HepG2 (cell line): ENCODE results near the gene PRRT2. TPM values are rescaled to one million over a fixed set of nuclear protein-coding genes. Genes with fewer than 3 reads are reported as not detected.
A peak's percentile ranks its signal among the peaks of the same experiment; 100 is the strongest.

Experiments
- IKZF4 ChIP-seq: sonication (generic); formaldehyde crosslinking; IDR thresholded peaks from 2 replicates; pipeline ENCODE4 v1.5.1; 2020; ENCODE audit warnings: borderline replicate concordance, mild to moderate bottlenecking, low read depth, missing genetic modification reagents; ENCODE audit errors: not compliant biosample characterization
- ZC3H4 ChIP-seq: sonication (generic); formaldehyde crosslinking; IDR thresholded peaks from 2 replicates; pipeline ENCODE4 v1.4.0; 2020; ENCODE audit warnings: missing genetic modification reagents, borderline replicate concordance
- polyA plus RNA-seq, 8 experiments: library from polyadenylated mRNA; depleted of rRNA in 3 of 8; stranded (reverse) in 7 of 8; unstranded in 1 of 8; fragments of >200 nt; fragmentation: Illumina TruSeq in 4 of 8; extraction: Trizol in 4 of 8; gene quantifications; 2 replicates each; pipeline versions ENCODE4 v1.2.1 to v1.2.3, GENCODE V29; 2011 to 2016; ENCODE audit warnings: low read depth in 4 of 8, missing spikeins in 1 of 8, mixed read lengths in 1 of 8; ENCODE audit not compliant: insufficient read depth in 1 of 8
- total RNA-seq, 5 experiments: library from RNA; depleted of rRNA; stranded (reverse); fragments of >200 nt; fragmentation: Illumina TruSeq; extraction: Trizol; gene quantifications; 2 replicates each; pipeline ENCODE4 v1.2.3, GENCODE V29; 2016; ENCODE audit warnings: low read depth in 1 of 5
- TF ChIP-seq, protein P1 (sequence below), 2 experiments: sonication (generic) in 1 of 2; formaldehyde crosslinking in 1 of 2; IDR thresholded peaks; 2 replicates each; pipeline versions ENCODE4 v1.6.1 to v1.9.0; 2014 to 2022; ENCODE audit warnings: antibody characterized with exemption in 1 of 2, borderline replicate concordance in 1 of 2, inconsistent platforms in 1 of 2, low read depth in 1 of 2, missing genetic modification reagents in 1 of 2
- TF ChIP-seq, protein P2 (sequence below): sonication (generic); formaldehyde crosslinking; IDR thresholded peaks from 2 replicates; pipeline ENCODE4 v1.5.0; 2020; ENCODE audit warnings: mild to moderate bottlenecking, missing genetic modification reagents, borderline replicate concordance
- TF ChIP-seq, protein P3 (sequence below): sonication (generic); formaldehyde crosslinking; conservative IDR thresholded peaks from 2 replicates; pipeline ENCODE4 v1.8.0; 2022; ENCODE audit warnings: low read depth, missing genetic modification reagents
- TF ChIP-seq, protein P4 (sequence below): sonication (generic); formaldehyde crosslinking; conservative IDR thresholded peaks from 2 replicates; pipeline ENCODE4 v1.8.0; 2022; ENCODE audit warnings: mild to moderate bottlenecking, moderate library complexity, missing genetic modification reagents
- TF ChIP-seq, protein P5 (sequence below): sonication (generic); formaldehyde crosslinking; IDR thresholded peaks from 2 replicates; pipeline ENCODE4 v1.4.0; 2020; ENCODE audit warnings: missing genetic modification reagents

The PRRT2 gene
- total and polyA plus RNA-seq, 2 of the 13 experiments (the other 11 are each of a cell fraction or from before 2014, with no cell fraction given), result 0.51 to 1.1 TPM

DNA sequence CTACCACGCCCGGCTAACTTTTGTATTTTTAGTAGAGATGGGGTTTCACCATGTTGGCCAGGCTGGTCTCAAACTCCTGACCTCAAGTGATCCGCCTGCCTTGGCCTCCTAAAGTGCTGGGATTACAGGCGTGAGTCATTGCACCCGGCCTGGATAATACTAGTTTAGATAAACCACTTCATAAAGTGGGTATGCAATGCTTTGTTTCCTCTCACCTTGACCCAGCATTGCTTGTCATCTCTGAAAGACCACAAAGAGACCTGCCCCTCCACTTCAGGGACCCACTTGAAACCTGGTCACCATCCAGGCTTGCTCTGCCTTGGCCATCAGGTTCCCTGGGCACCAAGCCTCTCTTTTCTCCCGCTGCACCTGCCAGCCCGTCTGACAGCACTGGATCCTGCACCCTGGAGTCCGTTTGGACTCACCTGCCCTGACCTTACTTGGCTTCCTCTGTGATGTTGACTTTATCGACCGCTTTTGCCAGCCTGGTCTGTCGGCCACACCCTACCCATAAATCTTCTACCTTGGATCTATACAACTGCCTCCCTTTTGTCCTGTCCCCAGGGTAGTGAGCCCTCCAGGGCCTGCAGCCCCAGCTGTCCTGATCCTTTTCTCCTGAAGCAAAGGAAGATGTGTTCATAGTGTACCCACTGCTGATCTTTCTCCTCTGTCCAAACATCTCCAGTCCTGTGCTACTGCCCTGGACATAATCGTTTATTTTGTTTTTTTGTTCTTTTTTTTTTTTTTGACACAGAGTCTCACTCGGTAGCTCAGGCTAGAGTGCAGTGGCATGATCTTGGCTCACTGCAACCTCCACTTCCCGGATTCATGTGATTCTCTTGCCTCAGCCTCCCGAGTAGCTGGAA is 46.6 kb upstream of the PRRT2 start (continued):
- TF ChIP-seq, protein P1, sequence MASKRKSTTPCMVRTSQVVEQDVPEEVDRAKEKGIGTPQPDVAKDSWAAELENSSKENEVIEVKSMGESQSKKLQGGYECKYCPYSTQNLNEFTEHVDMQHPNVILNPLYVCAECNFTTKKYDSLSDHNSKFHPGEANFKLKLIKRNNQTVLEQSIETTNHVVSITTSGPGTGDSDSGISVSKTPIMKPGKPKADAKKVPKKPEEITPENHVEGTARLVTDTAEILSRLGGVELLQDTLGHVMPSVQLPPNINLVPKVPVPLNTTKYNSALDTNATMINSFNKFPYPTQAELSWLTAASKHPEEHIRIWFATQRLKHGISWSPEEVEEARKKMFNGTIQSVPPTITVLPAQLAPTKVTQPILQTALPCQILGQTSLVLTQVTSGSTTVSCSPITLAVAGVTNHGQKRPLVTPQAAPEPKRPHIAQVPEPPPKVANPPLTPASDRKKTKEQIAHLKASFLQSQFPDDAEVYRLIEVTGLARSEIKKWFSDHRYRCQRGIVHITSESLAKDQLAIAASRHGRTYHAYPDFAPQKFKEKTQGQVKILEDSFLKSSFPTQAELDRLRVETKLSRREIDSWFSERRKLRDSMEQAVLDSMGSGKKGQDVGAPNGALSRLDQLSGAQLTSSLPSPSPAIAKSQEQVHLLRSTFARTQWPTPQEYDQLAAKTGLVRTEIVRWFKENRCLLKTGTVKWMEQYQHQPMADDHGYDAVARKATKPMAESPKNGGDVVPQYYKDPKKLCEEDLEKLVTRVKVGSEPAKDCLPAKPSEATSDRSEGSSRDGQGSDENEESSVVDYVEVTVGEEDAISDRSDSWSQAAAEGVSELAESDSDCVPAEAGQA (IDR thresholded peaks at IDR 0.05; ENCODE audit: low read depth), result peak; percentile 36; the same call in 1 of the 2 replicates
- TF ChIP-seq, protein P1 (CRISPR knock-in tag; IDR thresholded peaks at IDR 0.05; ENCODE audit: borderline replicate concordance), result peak; percentile 97; the same call in 1 of the 2 replicates
- TF ChIP-seq ZC3H4 (no peak), IKZF4 (CRISPR knock-in tag) (peak; percentile 68)
- TF ChIP-seq, protein P2, sequence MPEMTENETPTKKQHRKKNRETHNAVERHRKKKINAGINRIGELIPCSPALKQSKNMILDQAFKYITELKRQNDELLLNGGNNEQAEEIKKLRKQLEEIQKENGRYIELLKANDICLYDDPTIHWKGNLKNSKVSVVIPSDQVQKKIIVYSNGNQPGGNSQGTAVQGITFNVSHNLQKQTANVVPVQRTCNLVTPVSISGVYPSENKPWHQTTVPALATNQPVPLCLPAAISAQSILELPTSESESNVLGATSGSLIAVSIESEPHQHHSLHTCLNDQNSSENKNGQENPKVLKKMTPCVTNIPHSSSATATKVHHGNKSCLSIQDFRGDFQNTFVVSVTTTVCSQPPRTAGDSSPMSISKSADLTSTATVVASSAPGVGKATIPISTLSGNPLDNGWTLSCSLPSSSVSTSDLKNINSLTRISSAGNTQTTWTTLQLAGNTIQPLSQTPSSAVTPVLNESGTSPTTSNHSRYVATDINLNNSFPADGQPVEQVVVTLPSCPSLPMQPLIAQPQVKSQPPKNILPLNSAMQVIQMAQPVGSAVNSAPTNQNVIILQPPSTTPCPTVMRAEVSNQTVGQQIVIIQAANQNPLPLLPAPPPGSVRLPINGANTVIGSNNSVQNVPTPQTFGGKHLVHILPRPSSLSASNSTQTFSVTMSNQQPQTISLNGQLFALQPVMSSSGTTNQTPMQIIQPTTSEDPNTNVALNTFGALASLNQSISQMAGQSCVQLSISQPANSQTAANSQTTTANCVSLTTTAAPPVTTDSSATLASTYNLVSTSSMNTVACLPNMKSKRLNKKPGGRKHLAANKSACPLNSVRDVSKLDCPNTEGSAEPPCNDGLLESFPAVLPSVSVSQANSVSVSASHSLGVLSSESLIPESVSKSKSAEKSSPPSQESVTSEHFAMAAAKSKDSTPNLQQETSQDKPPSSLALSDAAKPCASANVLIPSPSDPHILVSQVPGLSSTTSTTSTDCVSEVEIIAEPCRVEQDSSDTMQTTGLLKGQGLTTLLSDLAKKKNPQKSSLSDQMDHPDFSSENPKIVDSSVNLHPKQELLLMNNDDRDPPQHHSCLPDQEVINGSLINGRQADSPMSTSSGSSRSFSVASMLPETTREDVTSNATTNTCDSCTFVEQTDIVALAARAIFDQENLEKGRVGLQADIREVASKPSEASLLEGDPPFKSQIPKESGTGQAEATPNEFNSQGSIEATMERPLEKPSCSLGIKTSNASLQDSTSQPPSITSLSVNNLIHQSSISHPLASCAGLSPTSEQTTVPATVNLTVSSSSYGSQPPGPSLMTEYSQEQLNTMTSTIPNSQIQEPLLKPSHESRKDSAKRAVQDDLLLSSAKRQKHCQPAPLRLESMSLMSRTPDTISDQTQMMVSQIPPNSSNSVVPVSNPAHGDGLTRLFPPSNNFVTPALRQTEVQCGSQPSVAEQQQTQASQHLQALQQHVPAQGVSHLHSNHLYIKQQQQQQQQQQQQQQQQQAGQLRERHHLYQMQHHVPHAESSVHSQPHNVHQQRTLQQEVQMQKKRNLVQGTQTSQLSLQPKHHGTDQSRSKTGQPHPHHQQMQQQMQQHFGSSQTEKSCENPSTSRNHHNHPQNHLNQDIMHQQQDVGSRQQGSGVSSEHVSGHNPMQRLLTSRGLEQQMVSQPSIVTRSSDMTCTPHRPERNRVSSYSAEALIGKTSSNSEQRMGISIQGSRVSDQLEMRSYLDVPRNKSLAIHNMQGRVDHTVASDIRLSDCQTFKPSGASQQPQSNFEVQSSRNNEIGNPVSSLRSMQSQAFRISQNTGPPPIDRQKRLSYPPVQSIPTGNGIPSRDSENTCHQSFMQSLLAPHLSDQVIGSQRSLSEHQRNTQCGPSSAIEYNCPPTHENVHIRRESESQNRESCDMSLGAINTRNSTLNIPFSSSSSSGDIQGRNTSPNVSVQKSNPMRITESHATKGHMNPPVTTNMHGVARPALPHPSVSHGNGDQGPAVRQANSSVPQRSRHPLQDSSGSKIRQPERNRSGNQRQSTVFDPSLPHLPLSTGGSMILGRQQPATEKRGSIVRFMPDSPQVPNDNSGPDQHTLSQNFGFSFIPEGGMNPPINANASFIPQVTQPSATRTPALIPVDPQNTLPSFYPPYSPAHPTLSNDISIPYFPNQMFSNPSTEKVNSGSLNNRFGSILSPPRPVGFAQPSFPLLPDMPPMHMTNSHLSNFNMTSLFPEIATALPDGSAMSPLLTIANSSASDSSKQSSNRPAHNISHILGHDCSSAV, result no peak
- TF ChIP-seq, protein P3, sequence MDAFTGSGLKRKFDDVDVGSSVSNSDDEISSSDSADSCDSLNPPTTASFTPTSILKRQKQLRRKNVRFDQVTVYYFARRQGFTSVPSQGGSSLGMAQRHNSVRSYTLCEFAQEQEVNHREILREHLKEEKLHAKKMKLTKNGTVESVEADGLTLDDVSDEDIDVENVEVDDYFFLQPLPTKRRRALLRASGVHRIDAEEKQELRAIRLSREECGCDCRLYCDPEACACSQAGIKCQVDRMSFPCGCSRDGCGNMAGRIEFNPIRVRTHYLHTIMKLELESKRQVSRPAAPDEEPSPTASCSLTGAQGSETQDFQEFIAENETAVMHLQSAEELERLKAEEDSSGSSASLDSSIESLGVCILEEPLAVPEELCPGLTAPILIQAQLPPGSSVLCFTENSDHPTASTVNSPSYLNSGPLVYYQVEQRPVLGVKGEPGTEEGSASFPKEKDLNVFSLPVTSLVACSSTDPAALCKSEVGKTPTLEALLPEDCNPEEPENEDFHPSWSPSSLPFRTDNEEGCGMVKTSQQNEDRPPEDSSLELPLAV, result no peak
- TF ChIP-seq, protein P4, sequence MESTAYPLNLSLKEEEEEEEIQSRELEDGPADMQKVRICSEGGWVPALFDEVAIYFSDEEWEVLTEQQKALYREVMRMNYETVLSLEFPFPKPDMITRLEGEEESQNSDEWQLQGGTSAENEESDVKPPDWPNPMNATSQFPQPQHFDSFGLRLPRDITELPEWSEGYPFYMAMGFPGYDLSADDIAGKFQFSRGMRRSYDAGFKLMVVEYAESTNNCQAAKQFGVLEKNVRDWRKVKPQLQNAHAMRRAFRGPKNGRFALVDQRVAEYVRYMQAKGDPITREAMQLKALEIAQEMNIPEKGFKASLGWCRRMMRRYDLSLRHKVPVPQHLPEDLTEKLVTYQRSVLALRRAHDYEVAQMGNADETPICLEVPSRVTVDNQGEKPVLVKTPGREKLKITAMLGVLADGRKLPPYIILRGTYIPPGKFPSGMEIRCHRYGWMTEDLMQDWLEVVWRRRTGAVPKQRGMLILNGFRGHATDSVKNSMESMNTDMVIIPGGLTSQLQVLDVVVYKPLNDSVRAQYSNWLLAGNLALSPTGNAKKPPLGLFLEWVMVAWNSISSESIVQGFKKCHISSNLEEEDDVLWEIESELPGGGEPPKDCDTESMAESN (CRISPR knock-in tag), result peak; percentile 96
- TF ChIP-seq, protein P5, sequence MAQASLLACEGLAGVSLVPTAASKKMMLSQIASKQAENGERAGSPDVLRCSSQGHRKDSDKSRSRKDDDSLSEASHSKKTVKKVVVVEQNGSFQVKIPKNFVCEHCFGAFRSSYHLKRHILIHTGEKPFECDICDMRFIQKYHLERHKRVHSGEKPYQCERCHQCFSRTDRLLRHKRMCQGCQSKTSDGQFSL (CRISPR knock-in tag), result peak; percentile 76; the same call in 1 of the 2 replicates
